ENCODE results near the gene SESN3.
"Not testable (repeated sequence)": the region's sequence is repeated elsewhere in the genome, so short reads cannot be mapped to it uniquely, and the experiment has no call there.

Gene SESN3

GRCh38 chr11:95242091-95242844 lies 11.3 kb upstream of the SESN3 start:
- Mint-ChIP-seq H3K36me3 (ENCODE audit: low read depth) (no peaks in the 10 kb centered on the region), H3K27me3 (no peaks in the 10 kb centered on the region), H3K4me1 (ENCODE audit: low read depth) (peaks cover 21% of the 10 kb centered on the region), H3K4me3 (no peak overlapping the region), H3K27ac (peak overlapping the region; percentile 50), H3K9me3 (no peaks in the 10 kb centered on the region)

GRCh38 chr11:95241681-95242081 lies 10.7 kb upstream of the SESN3 start:
- Mint-ChIP-seq H3K4me3 (no peak overlapping the region), H3K27me3 (no peaks in the 10 kb centered on the region), H3K27ac (peak overlapping the region; percentile 57), H3K36me3 (ENCODE audit: low read depth) (no peaks in the 10 kb centered on the region), H3K9me3 (no peaks in the 10 kb centered on the region), H3K4me1 (ENCODE audit: low read depth) (peaks cover 20% of the 10 kb centered on the region)

- no peaks in the 10 kb centered on the region for H3K27me3 Mint-ChIP-seq
- H3K9me3 Mint-ChIP-seq, result no peaks in the 10 kb centered on the region
- no peak overlapping the region for H3K27ac Mint-ChIP-seq
- H3K36me3 Mint-ChIP-seq (ENCODE audit: low read depth), result no peaks in the 10 kb centered on the region
- H3K4me1 Mint-ChIP-seq (ENCODE audit: low read depth), result peaks cover 18% of the 10 kb centered on the region
- no peak overlapping the region for H3K4me3 Mint-ChIP-seq
Observed at GRCh38 chr11:95239871-95240649, 9.1 kb upstream of the SESN3 start.

GRCh38 chr11:95232666-95233065 lies 1.7 kb upstream of the SESN3 start:
- H3K4me1 Mint-ChIP-seq (ENCODE audit: low read depth), result peaks cover 33% of the 10 kb centered on the region
- no peaks in the 10 kb centered on the region for H3K27me3 Mint-ChIP-seq
- no peaks in the 10 kb centered on the region for H3K9me3 Mint-ChIP-seq
- no peak overlapping the region for H3K4me3 Mint-ChIP-seq
- no peaks in the 10 kb centered on the region for H3K36me3 Mint-ChIP-seq (ENCODE audit: low read depth)
- no peak overlapping the region for H3K27ac Mint-ChIP-seq

GRCh38 chr11:95231881-95232605 lies 1.0 kb upstream of the SESN3 start:
- peaks cover 39% of the 10 kb centered on the region for H3K4me1 Mint-ChIP-seq (ENCODE audit: low read depth)
- H3K9me3 Mint-ChIP-seq, result no peaks in the 10 kb centered on the region
- H3K27me3 Mint-ChIP-seq, result no peaks in the 10 kb centered on the region
- H3K27ac Mint-ChIP-seq, result no peak overlapping the region
- H3K36me3 Mint-ChIP-seq (ENCODE audit: low read depth), result no peaks in the 10 kb centered on the region
- H3K4me3 Mint-ChIP-seq, result no peak overlapping the region

GRCh38 chr11:95230810-95231126 lies 234 bp downstream of the SESN3 start:
- Mint-ChIP-seq H3K4me3 (peak overlapping the region; percentile 94), H3K27me3 (no peaks in the 10 kb centered on the region), H3K36me3 (ENCODE audit: low read depth) (no peaks in the 10 kb centered on the region), H3K9me3 (no peaks in the 10 kb centered on the region), H3K4me1 (ENCODE audit: low read depth) (peaks cover 51% of the 10 kb centered on the region), H3K27ac (no peak overlapping the region)

- H3K27me3 Mint-ChIP-seq, result no peaks in the 10 kb centered on the region
- H3K4me3 Mint-ChIP-seq, result peak overlapping the region; percentile 94
- peaks cover 53% of the 10 kb centered on the region for H3K4me1 Mint-ChIP-seq (ENCODE audit: low read depth)
- H3K36me3 Mint-ChIP-seq (ENCODE audit: low read depth), result peaks cover 2% of the 10 kb centered on the region
- peak overlapping the region; percentile 74 for H3K27ac Mint-ChIP-seq
- H3K9me3 Mint-ChIP-seq, result no peaks in the 10 kb centered on the region
Observed at GRCh38 chr11:95229993-95230809, 801 bp downstream of the SESN3 start.

GRCh38 chr11:95229199-95229992 lies 1.6 kb downstream of the SESN3 start:
- Mint-ChIP-seq H3K27ac (peak overlapping the region; percentile 74), H3K9me3 (peaks cover 1% of the 10 kb centered on the region), H3K36me3 (ENCODE audit: low read depth) (peaks cover 10% of the 10 kb centered on the region), H3K27me3 (no peaks in the 10 kb centered on the region), H3K4me1 (ENCODE audit: low read depth) (peaks cover 52% of the 10 kb centered on the region), H3K4me3 (peak overlapping the region; percentile 94)

- Mint-ChIP-seq H3K27ac (no peak overlapping the region), H3K4me1 (ENCODE audit: low read depth) (peaks cover 62% of the 10 kb centered on the region), H3K9me3 (peaks cover 4% of the 10 kb centered on the region), H3K36me3 (ENCODE audit: low read depth) (peaks cover 17% of the 10 kb centered on the region), H3K27me3 (no peaks in the 10 kb centered on the region), H3K4me3 (peak overlapping the region; percentile 94)
Observed at GRCh38 chr11:95228081-95228749, 2.8 kb downstream of the SESN3 start.

- Mint-ChIP-seq H3K36me3 (ENCODE audit: low read depth) (peaks cover 18% of the 10 kb centered on the region), H3K4me1 (ENCODE audit: low read depth) (peaks cover 66% of the 10 kb centered on the region)
- H3K4me3 Mint-ChIP-seq, H3K27ac Mint-ChIP-seq, H3K9me3 Mint-ChIP-seq, H3K27me3 Mint-ChIP-seq: not testable (repeated sequence)
Observed at GRCh38 chr11:95227060-95227459, 3.9 kb downstream of the SESN3 start.

- Mint-ChIP-seq H3K4me1 (ENCODE audit: low read depth) (peaks cover 48% of the 10 kb centered on the region), H3K27me3 (no peaks in the 10 kb centered on the region), H3K27ac (no peak overlapping the region), H3K36me3 (ENCODE audit: low read depth) (peaks cover 24% of the 10 kb centered on the region), H3K9me3 (peaks cover 4% of the 10 kb centered on the region), H3K4me3 (no peak overlapping the region)
Observed at GRCh38 chr11:95222817-95223216, 8.2 kb downstream of the SESN3 start.

GRCh38 chr11:95219599-95219998 lies 11.4 kb downstream of the SESN3 start:
- H3K4me3 Mint-ChIP-seq, result no peak overlapping the region
- H3K4me1 Mint-ChIP-seq (ENCODE audit: low read depth), result peaks cover 28% of the 10 kb centered on the region
- H3K36me3 Mint-ChIP-seq (ENCODE audit: low read depth), result peaks cover 16% of the 10 kb centered on the region
- no peaks in the 10 kb centered on the region for H3K27me3 Mint-ChIP-seq
- peaks cover 4% of the 10 kb centered on the region for H3K9me3 Mint-ChIP-seq
- H3K27ac Mint-ChIP-seq, result no peak overlapping the region

- Mint-ChIP-seq H3K27me3 (no peaks in the 10 kb centered on the region), H3K9me3 (no peaks in the 10 kb centered on the region), H3K36me3 (ENCODE audit: low read depth) (peaks cover 7% of the 10 kb centered on the region), H3K4me3 (no peak overlapping the region), H3K27ac (no peak overlapping the region), H3K4me1 (ENCODE audit: low read depth) (peaks cover 27% of the 10 kb centered on the region)
Observed at GRCh38 chr11:95218149-95218548, 12.9 kb downstream of the SESN3 start.

Data from stimulated activated naive CD8-positive, alpha-beta T cell treated with anti-CD3 and anti-CD28 coated beads, Interleukin-15, Interleukin-2, amounts not matched to agents 100 ng/mL and 50 ng/mL, for 24 hours (primary cell).